NT2/D1 (cell line): ENCODE measurements around the gene KRT83.

Experiments
- SUZ12 ChIP-seq: IDR thresholded peaks from 2 replicates; pipeline ENCODE4 v1.6.1; 2011; ENCODE audit not compliant: insufficient read length, insufficient read depth; ENCODE audit errors: extremely low read depth
- ZNF274 ChIP-seq: IDR thresholded peaks from 2 replicates; pipeline ENCODE4 v1.6.1; 2011; ENCODE audit warnings: mild to moderate bottlenecking, low read depth, low read length

DNA sequence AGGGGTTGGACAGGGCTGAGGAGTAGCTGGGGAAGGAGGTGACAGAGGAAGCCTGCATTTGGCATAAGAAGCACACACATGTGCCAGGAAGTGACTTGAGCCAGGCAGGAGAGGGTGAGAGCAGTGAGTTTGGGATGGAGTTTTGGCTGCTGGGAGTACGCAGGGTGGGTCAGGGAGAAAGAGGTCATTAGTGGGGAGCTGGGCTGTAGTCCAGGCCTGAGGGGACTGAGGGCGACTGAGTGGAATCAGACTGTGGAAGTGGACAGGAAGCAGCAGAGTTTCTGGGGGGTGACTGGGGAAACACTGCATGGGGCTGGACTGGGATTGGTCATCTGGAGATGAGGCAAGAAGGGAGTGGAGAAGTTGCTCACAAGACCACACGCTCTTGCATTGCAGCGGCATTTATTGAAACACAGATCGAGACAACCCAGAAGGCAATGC is 38.4 kb upstream of the KRT83 start:
- TF ChIP-seq ZNF274 (no peak), SUZ12 (no peak)
